GM23248 (cell line): ENCODE measurements around the gene NLGN2.

Source experiments
- EZH2 ChIP-seq: fragments of 200-600 bp; sonication (generic); IDR thresholded peaks from 2 replicates; pipeline ENCODE4 v1.6.1; 2018; ENCODE audit warnings: antibody characterized with exemption, mild to moderate bottlenecking; ENCODE audit not compliant: insufficient read depth, poor library complexity, severe bottlenecking
- EZH2phosphoT487 ChIP-seq: fragments of 200-600 bp; sonication (generic); IDR thresholded peaks from 2 replicates; pipeline ENCODE4 v1.6.1; 2018; ENCODE audit warnings: antibody characterized with exemption, moderate library complexity, mild to moderate bottlenecking, low read depth; ENCODE audit not compliant: insufficient read depth

- TF ChIP-seq EZH2, result no peak
- TF ChIP-seq EZH2phosphoT487, result no peak
These were observed 36.8 kb upstream of the NLGN2 start for GRCh38 chr17:7370853-7371252.
